CD4-positive, alpha-beta T cell (primary cell): Measurements from ENCODE around the gene NPW. TPM values are rescaled to one million over a fixed set of nuclear protein-coding genes. Genes with fewer than 3 reads are reported as not detected.
"Not testable (repeated sequence)": the region's sequence is repeated elsewhere in the genome, so short reads cannot be mapped to it uniquely, and the experiment has no call there.

Source experiments
- ATAC-seq: fragments of 200-7000 bp; cut with Tn5 transposase; one replicate; pipeline ENCODE4 v1.10.0; 2022; ENCODE audit warnings: mild to moderate bottlenecking; ENCODE audit not compliant: poor library complexity
- CTCF ChIA-PET: fragments of 350-600 bp; sonication (Branson Sonifier 250); formaldehyde crosslinking; loops from one replicate; lab custom pipeline; 2021; ENCODE audit warnings: antibody characterized with exemption, inconsistent platforms; lab: Charles Lee
- POLR2A ChIA-PET: fragments of 350-600 bp; sonication (Branson Sonifier 250); formaldehyde crosslinking; loops from one replicate; lab custom pipeline; 2021; ENCODE audit warnings: antibody characterized with exemption, inconsistent platforms; lab: Charles Lee
- DNase-seq, 14 experiments: peaks; one replicate each; pipeline ENCODE4 v3.0.0-alpha.2; 2013 to 2020; ENCODE audit warnings: mixed read lengths in 2 of 14
- H3K27ac ChIP-seq, 2 donors: one replicate each; pipeline versions ENCODE4 v1.5.1 to v1.7.0; 2013; ENCODE audit warnings: low read length in 2 of 2, low read depth in 1 of 2, mild to moderate bottlenecking in 1 of 2
- H3K27me3 ChIP-seq, 2 experiments: 1 replicate in 1 of 2; 2 replicates in 1 of 2; pipeline versions ENCODE4 v1.6.1 to v1.7.0; 2013; ENCODE audit warnings: low read length in 2 of 2, control low read depth in 1 of 2, mild to moderate bottlenecking in 1 of 2, moderate library complexity in 1 of 2; ENCODE audit not compliant: insufficient read depth in 2 of 2, control insufficient read depth in 1 of 2
- H3K36me3 ChIP-seq: one replicate; pipeline ENCODE4 v1.6.1; 2013; ENCODE audit warnings: low read length, control low read depth; ENCODE audit not compliant: insufficient read depth
- H3K4me1 ChIP-seq: one replicate; pipeline ENCODE4 v1.6.1; 2013; ENCODE audit warnings: low read length, control low read depth; ENCODE audit not compliant: insufficient read depth
- H3K4me3 ChIP-seq: one replicate; pipeline ENCODE4 v1.5.1; 2013; ENCODE audit warnings: mild to moderate bottlenecking, low read length, moderate library complexity
- H3K9me3 ChIP-seq, 2 experiments: 1 replicate in 1 of 2; 2 replicates in 1 of 2; pipeline versions ENCODE4 v1.6.1 to v1.7.0; 2013; ENCODE audit warnings: low read length in 2 of 2, mild to moderate bottlenecking in 2 of 2, control low read depth in 1 of 2, moderate library complexity in 1 of 2; ENCODE audit not compliant: control insufficient read depth in 1 of 2, insufficient read depth in 1 of 2
- H3K27ac Mint-ChIP-seq: one replicate; pipeline ENCODE4 v1.8.0; 2020; ENCODE audit warnings: mixed read lengths
- H3K27me3 Mint-ChIP-seq: one replicate; pipeline ENCODE4 v1.8.0; 2021; ENCODE audit warnings: mixed read lengths
- H3K36me3 Mint-ChIP-seq: one replicate; pipeline ENCODE4 v1.8.0; 2021; ENCODE audit warnings: low read depth, mixed read lengths
- H3K4me1 Mint-ChIP-seq: one replicate; pipeline ENCODE4 v1.8.0; 2021; ENCODE audit warnings: low read depth, mixed read lengths
- H3K4me3 Mint-ChIP-seq: one replicate; pipeline ENCODE4 v1.8.0; 2020; ENCODE audit warnings: mild to moderate bottlenecking, mixed read lengths
- H3K9me3 Mint-ChIP-seq: one replicate; pipeline ENCODE4 v1.8.0; 2020; ENCODE audit warnings: mixed read lengths
- intact Hi-C, 2 experiments: fragments of 100-400 bp; cut with DNase I in 1 of 2; cut with micrococcal nuclease in 1 of 2; formaldehyde crosslinking; loops; one replicate each; pipeline versions ENCODE4 v1.15.1 to v1.9.0; 2023 to 2025; cut with DNase I, micrococcal nuclease
- total RNA-seq, 174 experiments: library from RNA in 2 of 174; stranded (reverse) in 2 of 174; gene quantifications; one replicate each; pipeline ENCODE4 v1.2.3 and lab custom pipeline; 2021 to 2026
- TF ChIP-seq, protein P1 (sequence below): fragments of 200-600 bp; IDR thresholded peaks from one replicate; pipeline ENCODE4 v1.8.0; 2022; ENCODE audit warnings: antibody characterized with exemption, mild to moderate bottlenecking

Gene NPW
- total RNA-seq, 2 experiments from 2014 or later = 0.80 TPM; not detected in 1

DNA sequence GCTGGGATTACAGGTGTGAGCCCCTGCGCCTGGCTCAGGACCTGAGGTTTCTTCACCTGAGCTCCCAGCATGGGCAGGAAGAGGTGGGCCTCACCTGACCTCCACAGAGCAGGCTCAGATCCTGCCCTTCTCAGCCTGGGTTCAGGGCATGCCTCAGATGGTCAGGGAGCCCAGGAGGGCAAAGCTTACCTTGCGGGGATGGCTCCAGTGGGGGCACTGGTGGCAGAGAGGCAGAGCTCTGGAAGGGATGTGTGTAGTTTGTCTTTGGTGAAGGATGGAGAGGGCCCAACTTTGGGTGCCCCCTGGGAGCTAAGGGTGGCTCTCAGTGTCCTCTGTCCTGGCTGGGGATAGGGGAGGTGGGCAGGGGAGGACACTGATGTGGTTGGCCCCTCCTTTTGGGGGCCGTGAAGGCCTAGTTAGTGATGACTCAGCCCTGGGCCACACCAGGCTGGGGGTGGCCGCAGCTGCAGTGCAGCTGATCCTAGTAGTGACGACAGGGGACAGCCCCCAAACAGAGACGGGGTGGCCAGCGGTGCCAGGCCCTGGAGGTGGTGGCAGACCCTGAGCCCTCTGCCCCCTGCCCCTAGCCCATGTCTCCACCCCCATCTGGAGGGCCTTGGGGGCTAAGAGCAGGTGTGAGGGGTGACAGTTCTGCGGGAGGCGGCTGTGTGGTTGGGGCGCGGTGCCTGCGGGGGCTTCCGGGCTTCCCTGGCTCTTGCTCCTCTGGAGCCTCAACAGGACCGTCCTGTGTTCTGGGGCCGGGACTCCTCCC lies 12.9 kb downstream of the NPW start:
- Mint-ChIP-seq H3K27me3 (no peaks in the 10 kb centered on the region), H3K27ac (no peak overlapping the region), H3K9me3 (no peaks in the 10 kb centered on the region), H3K36me3 (no peaks in the 10 kb centered on the region), H3K4me1 (peaks cover 3% of the 10 kb centered on the region), H3K4me3 (no peak overlapping the region)
- ATAC-seq (no peak), DNase-seq (no peak)
- Histone ChIP-seq H3K4me3 (no peak overlapping the region), H3K36me3 (no peaks in the 10 kb centered on the region), H3K9me3 (no peaks in the 10 kb centered on the region), H3K4me1 (peaks cover 10% of the 10 kb centered on the region), H3K27ac (no peak overlapping the region), H3K27me3 (no peaks in the 10 kb centered on the region)
- POLR2A ChIA-PET = no interaction called here
- intact Hi-C loops = no loop called here
- TF ChIP-seq, protein P1, sequence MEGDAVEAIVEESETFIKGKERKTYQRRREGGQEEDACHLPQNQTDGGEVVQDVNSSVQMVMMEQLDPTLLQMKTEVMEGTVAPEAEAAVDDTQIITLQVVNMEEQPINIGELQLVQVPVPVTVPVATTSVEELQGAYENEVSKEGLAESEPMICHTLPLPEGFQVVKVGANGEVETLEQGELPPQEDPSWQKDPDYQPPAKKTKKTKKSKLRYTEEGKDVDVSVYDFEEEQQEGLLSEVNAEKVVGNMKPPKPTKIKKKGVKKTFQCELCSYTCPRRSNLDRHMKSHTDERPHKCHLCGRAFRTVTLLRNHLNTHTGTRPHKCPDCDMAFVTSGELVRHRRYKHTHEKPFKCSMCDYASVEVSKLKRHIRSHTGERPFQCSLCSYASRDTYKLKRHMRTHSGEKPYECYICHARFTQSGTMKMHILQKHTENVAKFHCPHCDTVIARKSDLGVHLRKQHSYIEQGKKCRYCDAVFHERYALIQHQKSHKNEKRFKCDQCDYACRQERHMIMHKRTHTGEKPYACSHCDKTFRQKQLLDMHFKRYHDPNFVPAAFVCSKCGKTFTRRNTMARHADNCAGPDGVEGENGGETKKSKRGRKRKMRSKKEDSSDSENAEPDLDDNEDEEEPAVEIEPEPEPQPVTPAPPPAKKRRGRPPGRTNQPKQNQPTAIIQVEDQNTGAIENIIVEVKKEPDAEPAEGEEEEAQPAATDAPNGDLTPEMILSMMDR = no peak
- CTCF ChIA-PET = no interaction called here

DNA sequence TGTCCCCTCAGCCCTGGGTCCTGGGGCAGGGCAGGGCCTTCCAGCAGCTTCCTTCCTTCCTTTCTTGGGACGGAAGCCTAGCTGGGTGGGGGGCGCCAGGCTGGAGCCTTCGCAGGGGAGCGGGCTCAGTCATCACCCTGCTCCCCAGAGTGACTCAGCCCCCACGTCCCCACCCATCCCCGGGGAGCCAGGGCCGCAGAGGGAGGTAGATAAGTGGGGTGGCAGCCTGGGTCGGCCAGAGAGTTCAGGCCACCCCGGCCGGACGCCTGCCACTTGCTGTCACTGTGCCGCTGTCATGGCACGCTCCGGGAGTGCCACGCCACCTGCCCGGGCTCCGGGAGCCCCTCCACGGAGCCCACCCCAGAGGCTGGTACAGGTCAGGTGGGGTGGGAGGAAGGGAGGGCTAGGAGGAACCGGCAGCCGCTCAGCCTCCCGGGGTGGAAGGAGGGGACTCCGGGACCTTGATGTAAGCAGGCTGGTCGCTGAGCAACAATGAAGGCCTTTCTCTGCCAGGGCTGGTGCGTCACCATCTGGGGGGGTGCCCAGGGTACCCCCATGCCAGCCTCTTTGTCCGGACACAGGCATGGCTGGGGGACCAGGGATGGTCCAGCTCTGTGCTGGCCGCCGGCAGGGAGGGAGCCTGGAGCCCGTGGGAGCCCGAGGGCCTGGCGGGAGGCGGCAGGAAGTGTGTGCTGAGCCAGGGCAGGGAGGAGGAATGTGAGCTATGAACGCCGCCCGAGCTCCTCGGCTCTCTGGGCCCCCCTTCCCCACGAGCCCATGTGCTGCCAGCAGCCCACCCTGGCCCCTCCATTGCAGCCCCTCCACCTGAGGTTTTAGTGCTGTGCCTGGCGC lies 13.7 kb downstream of the NPW start:
- TF ChIP-seq, protein P1 = no peak
- Histone ChIP-seq H3K27me3 (no peaks in the 10 kb centered on the region), H3K27ac (no peak overlapping the region), H3K4me3 (no peak overlapping the region), H3K36me3 (no peaks in the 10 kb centered on the region), H3K4me1 (peaks cover 7% of the 10 kb centered on the region), H3K9me3 (no peaks in the 10 kb centered on the region)
- H3K27me3 Mint-ChIP-seq = no peaks in the 10 kb centered on the region
- no peak overlapping the region for H3K27ac Mint-ChIP-seq
- H3K4me3 Mint-ChIP-seq = no peak overlapping the region
- ChIA-PET POLR2A (no interaction called here), CTCF (no interaction called here)
- H3K36me3 Mint-ChIP-seq = no peaks in the 10 kb centered on the region
- ATAC-seq (peak; percentile 66), DNase-seq (no peak)
- H3K9me3 Mint-ChIP-seq = no peaks in the 10 kb centered on the region
- no peaks in the 10 kb centered on the region for H3K4me1 Mint-ChIP-seq
- intact Hi-C loops = no loop called here

DNA sequence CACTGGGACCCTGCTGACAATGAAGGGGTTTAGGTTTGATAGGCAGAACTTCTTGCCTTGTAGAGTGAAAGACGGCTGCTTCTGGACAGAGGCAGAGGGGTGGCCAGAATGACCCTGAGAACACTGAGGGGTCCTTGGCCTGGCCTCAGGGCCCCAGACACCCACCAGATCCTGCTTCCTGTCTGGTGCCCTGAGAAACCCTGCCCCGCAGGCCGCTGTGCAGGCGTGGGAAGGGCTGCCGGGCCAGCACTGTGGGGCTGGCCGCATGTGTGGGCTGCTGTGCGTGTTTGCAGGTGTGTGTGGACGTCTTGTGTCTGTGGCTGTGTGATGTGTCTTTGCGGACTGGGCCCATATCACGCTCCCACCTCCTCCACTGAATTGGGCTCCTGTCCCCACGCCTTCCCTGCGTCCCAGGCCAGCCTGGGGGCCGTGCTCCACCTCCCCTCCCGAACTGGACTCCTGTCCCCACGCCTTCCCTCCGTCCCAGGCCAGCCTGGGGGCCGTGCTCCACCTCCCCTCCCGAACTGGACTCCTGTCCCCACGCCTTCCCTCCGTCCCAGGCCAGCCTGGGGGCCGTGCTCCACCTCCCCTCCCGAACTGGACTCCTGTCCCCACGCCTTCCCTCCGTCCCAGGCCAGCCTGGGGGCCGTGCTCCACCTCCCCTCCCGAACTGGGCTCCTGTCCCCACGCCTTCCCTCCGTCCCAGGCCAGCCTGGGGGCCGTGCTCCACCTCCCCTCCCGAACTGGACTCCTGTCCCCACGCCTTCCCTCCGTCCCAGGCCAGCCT lies 14.5 kb downstream of the NPW start:
- CTCF ChIA-PET, H3K4me3 ChIP-seq, H3K9me3 ChIP-seq, H3K27ac ChIP-seq, H3K4me3 Mint-ChIP-seq, H3K36me3 Mint-ChIP-seq, H3K36me3 ChIP-seq, intact Hi-C loops, H3K4me1 Mint-ChIP-seq, H3K27ac Mint-ChIP-seq, H3K4me1 ChIP-seq, H3K9me3 Mint-ChIP-seq, H3K27me3 Mint-ChIP-seq, DNase-seq, ATAC-seq, H3K27me3 ChIP-seq, POLR2A ChIA-PET: not testable (repeated sequence)
